Heart left ventricle (tissue), 16 donors: ENCODE data around the gene TMEM120B. TPM values are rescaled to one million over a fixed set of nuclear protein-coding genes. Genes with fewer than 3 reads are reported as not detected.
A peak's percentile ranks its signal among the peaks of the same experiment; 100 is the strongest.
"Not testable (repeated sequence)": the region's sequence is repeated elsewhere in the genome, so short reads cannot be mapped to it uniquely, and the experiment has no call there.

Experiments
- ATAC-seq, 4 donors: fragments of 200-7000 bp; cut with Tn5 transposase; one replicate each; pipeline ENCODE4 v1.9.1; 2020 to 2022; ENCODE audit warnings: moderate library complexity in 4 of 4, mild to moderate bottlenecking in 3 of 4, moderate number of reproducible peaks in 1 of 4
- DNase-seq, 5 donors: peaks; one replicate each; pipeline ENCODE4 v3.0.0-alpha.2; 2020
- H3K27ac ChIP-seq, 12 donors: fragments of 200-600 bp; sonication (generic) in 4 of 12; one replicate each; pipeline versions ENCODE4 v1.5.0 to v1.8.0; 2016 to 2022; ENCODE audit warnings: mild to moderate bottlenecking in 2 of 12
- H3K27me3 ChIP-seq, 9 donors: fragments of 200-600 bp; sonication (generic) in 2 of 9; one replicate each; pipeline versions ENCODE4 v1.5.1 to v1.8.0; 2016 to 2022; ENCODE audit warnings: mild to moderate bottlenecking in 3 of 9
- H3K36me3 ChIP-seq, 9 donors: fragments of 200-600 bp; sonication (generic) in 2 of 9; one replicate each; pipeline versions ENCODE4 v1.5.0 to v1.8.0; 2018 to 2022; ENCODE audit warnings: mild to moderate bottlenecking in 2 of 9
- H3K4me1 ChIP-seq, 12 donors: fragments of 200-600 bp; sonication (generic) in 4 of 12; one replicate each; pipeline versions ENCODE4 v1.5.0 to v1.8.0; 2016 to 2022; ENCODE audit warnings: mild to moderate bottlenecking in 3 of 12
- H3K4me3 ChIP-seq, 12 donors: fragments of 200-600 bp; sonication (generic) in 4 of 12; one replicate each; pipeline versions ENCODE4 v1.5.0 to v1.8.0; 2017 to 2022; ENCODE audit warnings: mild to moderate bottlenecking in 9 of 12, moderate library complexity in 4 of 12
- H3K9me3 ChIP-seq, 12 donors: fragments of 200-600 bp; sonication (generic) in 4 of 12; one replicate each; pipeline versions ENCODE4 v1.5.0 to v1.8.0; 2016 to 2022; ENCODE audit warnings: mild to moderate bottlenecking in 1 of 12
- POLR2A ChIP-seq, 2 donors: fragments of 450-650 bp; IDR thresholded peaks; one replicate each; pipeline ENCODE4 v1.6.1; 2017; ENCODE audit warnings: antibody characterized with exemption in 2 of 2, mild to moderate bottlenecking in 2 of 2, moderate library complexity in 2 of 2
- WGBS, 4 donors: extraction: QIAGEN DNeasy Blood & Tissue Kit in 2 of 4; methylation state at CpG; one replicate each; pipeline versions ENCODE4 v1.1.5 to v1.1.7; 2013 to 2018; 5-methylcytosine and 5-hydroxymethylcytosine counted together
- intact Hi-C, 10 donors: fragments of 100-400 bp; cut with DNase I; formaldehyde crosslinking; loops; one replicate each; pipeline versions ENCODE4 v1.11.1 to v1.14.2; 2022
- polyA plus RNA-seq, 2 donors: library from polyadenylated mRNA; stranded (reverse); fragments of 200-250 nt; gene quantifications; one replicate each; pipeline ENCODE4 v1.2.3, GENCODE V29; 2013
- total RNA-seq, 9 donors: library from RNA; depleted of rRNA in 2 of 9; stranded (reverse); fragments of >200 nt in 2 of 9; fragmentation: NEBNext Ultra II Directional in 3 of 9; extraction: Animal tissue kit (Norgen Biotek cat#: 25700) in 3 of 9; gene quantifications; one replicate each; pipeline versions ENCODE4 v1.1.0 to v1.2.4, GENCODE V29; 2016 to 2023
- TF ChIP-seq, protein P1 (sequence below), 12 donors: fragments of 200-600 bp; sonication (generic) in 4 of 12; IDR thresholded peaks; one replicate each; pipeline versions ENCODE4 v1.5.0 to v1.8.0; 2018 to 2022; ENCODE audit warnings: antibody characterized with exemption in 12 of 12, mild to moderate bottlenecking in 5 of 12
- donor health status: ischemic (EF 13 %, LVEDD 7.1; RV severe dilation, severe dysfunction).
- donor health status: healthy with polysubstance abuse.
- donor health status: DM: no; HTN: yes; CAD: no.
- donor health status: DM: no; HTN: no; CAD: no.
- donor health status: ischemic (EF 25% LVEDD 6.9; RV normal size, moderate dysfunction).
- donor health status: ischemic (EF 25% LVEDD 5.7; RV mildly dilated, moderate dysfunction).
- donor health status: healthy.
- donor health status: DM: yes; HTN: yes; CAD: no.
- donor health status: ischemic (EF 35%, LVEDD 5.7; RV mildly dilated, moderate dysfunction).
- donor health status: nonischemic (EF 11% LVEDD 7.7; RV severe dilation, severe dysfunction).
- donor health status: DM: yes; HTN: yes; CAD: no.
- donor health status: PGD.
- donor health status: ischemic (EF 29% LVEDD 5.4; RV normal size, mild dysfunction).
- donor health status: nonischemic (EF 23%, LVEDD 6.1; RV moderate dilation, normal function).

Gene TMEM120B
- total and polyA plus RNA-seq, 11 donors: 5.8 to 13.2 (median 7.6) TPM

DNA sequence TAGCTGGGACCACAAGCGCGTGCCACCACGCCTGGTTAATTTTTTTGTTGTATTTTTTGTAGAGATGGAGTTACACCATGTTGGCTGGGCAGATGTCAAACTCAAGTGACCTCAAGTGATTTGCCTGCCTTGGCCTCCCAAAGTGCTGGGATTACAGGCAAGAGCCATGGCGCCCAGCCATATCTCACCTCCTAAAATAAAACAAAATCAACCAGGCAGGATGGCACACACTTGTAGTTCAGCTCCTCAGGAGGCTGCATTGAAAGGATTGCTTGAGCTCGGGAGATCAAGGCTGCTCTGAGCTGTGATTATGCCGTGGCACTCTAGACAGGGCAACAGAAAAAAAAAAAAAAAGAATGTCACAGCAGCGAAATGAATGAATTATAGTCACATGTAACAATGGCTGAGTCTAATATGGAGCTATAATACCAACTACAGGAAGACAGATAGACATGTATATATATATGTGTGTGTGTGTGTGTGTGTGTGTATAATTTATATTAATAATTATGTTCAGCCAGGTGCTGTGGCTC is 19.3 kb upstream of the TMEM120B start:
- peaks cover 0 to 5% (median 0%) of the 10 kb centered on the region in 12 donors for H3K4me1 ChIP-seq
- H3K36me3 ChIP-seq: no peaks in the 10 kb centered on the region
- H3K4me3 ChIP-seq: no peak overlapping the region
- no peaks in the 10 kb centered on the region for H3K27me3 ChIP-seq
- H3K9me3 ChIP-seq: no peaks in the 10 kb centered on the region
- peak in 2 of 5 donors; percentile 52 to 71 for DNase-seq
- WGBS, 4 donors: 50 to 52% (median 51%) methylated on average over 7 of the region's 7 CpGs
- H3K27ac ChIP-seq: peak overlapping the region in 6 of 12 donors; percentile 5 to 37 (median 22)
- TF ChIP-seq, protein P1, sequence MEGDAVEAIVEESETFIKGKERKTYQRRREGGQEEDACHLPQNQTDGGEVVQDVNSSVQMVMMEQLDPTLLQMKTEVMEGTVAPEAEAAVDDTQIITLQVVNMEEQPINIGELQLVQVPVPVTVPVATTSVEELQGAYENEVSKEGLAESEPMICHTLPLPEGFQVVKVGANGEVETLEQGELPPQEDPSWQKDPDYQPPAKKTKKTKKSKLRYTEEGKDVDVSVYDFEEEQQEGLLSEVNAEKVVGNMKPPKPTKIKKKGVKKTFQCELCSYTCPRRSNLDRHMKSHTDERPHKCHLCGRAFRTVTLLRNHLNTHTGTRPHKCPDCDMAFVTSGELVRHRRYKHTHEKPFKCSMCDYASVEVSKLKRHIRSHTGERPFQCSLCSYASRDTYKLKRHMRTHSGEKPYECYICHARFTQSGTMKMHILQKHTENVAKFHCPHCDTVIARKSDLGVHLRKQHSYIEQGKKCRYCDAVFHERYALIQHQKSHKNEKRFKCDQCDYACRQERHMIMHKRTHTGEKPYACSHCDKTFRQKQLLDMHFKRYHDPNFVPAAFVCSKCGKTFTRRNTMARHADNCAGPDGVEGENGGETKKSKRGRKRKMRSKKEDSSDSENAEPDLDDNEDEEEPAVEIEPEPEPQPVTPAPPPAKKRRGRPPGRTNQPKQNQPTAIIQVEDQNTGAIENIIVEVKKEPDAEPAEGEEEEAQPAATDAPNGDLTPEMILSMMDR (IDR thresholded peaks at IDR 0.05): no peak
- TF ChIP-seq POLR2A (IDR thresholded peaks at IDR 0.05): no peak
- intact Hi-C loops: loop anchor here in 3 of 10 donors (5.0 to 10.0 kb wide), 2 partner anchors 99 to 192 kb away; partner anchors contain the start of genes PSMD9 (in 3 of the 3) and RHOF (in 1 of the 3)
- peak; percentile 25 to 73 (median 66) for ATAC-seq

DNA sequence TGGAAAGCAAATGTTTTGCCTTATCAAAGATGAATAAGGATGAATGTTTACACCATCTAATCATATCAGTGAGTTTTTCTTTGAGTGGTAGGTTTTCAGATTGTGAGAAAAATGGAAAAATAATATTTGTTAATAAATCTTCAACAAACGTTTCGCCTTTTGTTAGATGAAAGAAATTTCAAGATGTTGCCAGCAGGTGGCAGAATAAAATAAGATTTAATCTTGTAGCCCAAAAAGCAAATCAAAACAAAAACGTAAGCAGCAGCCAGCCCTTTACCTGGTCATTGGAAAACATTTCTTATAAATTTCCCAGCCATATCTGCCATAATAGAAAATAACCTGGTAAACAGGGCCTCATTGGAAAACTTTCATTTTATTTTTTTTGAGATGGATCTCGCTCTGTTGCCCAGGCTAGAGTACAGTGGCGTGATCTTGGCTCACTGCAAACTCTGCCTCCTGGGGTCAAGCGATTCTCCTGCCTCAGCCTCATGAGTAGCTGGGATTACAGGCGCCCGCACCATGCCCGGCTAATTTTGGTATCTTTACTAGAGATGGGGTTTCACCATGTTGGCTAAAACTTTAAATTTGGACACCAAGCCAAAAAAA is 15.4 kb upstream of the TMEM120B start:
- Histone ChIP-seq H3K9me3 (no peaks in the 10 kb centered on the region), H3K27me3 (no peaks in the 10 kb centered on the region), H3K27ac (no peak overlapping the region), H3K4me1 (peaks cover 0 to 5% (median 0%) of the 10 kb centered on the region in 12 donors), H3K36me3 (no peaks in the 10 kb centered on the region), H3K4me3 (no peak overlapping the region)
- no peak for ATAC-seq
- DNase-seq: no peak
- 40 to 44% (median 42%) methylated on average over 9 of the region's 9 CpGs for WGBS, 4 donors
- no peak for TF ChIP-seq POLR2A (IDR thresholded peaks at IDR 0.05)
- TF ChIP-seq, protein P1 (IDR thresholded peaks at IDR 0.05): peak; percentile 41 to 70 (median 60)
- intact Hi-C loops: loop anchor here (1.0 to 10.0 kb wide), 12 partner anchors 75 to 195 kb away; partner anchors contain the start of genes RHOF (in 6 of the 10) and PSMD9 (in 4 of the 10)

DNA sequence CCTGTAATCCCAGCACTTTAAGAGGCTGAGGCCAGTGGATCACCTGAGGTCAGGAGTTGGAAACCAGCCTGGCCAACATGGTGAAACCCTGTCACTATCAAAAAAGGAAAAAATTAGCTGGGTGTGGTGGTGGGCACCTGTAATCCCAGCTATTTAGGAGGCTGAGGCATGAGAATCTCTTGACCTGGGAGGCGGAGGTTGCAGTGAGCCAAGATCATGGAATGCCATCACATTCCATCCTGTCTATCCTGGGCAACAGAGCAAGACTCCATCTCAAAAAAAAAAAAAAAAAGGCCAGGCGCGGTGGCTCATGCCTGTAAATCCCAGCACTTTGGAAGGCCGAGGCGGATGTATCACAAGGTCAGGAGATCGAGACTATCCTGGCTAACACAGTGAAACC is 14.7 kb upstream of the TMEM120B start:
- not testable (repeated sequence) for H3K4me3 ChIP-seq, H3K27me3 ChIP-seq, DNase-seq, H3K36me3 ChIP-seq, H3K27ac ChIP-seq, ATAC-seq, H3K9me3 ChIP-seq, H3K4me1 ChIP-seq
- intact Hi-C loops: loop anchor here (1.0 to 10.0 kb wide), 12 partner anchors 74 to 194 kb away; partner anchors contain the start of genes RHOF (in 6 of the 10) and PSMD9 (in 4 of the 10)
- WGBS, 4 donors: 95 to 98% (median 96%) methylated on average over 6 of the region's 6 CpGs

DNA sequence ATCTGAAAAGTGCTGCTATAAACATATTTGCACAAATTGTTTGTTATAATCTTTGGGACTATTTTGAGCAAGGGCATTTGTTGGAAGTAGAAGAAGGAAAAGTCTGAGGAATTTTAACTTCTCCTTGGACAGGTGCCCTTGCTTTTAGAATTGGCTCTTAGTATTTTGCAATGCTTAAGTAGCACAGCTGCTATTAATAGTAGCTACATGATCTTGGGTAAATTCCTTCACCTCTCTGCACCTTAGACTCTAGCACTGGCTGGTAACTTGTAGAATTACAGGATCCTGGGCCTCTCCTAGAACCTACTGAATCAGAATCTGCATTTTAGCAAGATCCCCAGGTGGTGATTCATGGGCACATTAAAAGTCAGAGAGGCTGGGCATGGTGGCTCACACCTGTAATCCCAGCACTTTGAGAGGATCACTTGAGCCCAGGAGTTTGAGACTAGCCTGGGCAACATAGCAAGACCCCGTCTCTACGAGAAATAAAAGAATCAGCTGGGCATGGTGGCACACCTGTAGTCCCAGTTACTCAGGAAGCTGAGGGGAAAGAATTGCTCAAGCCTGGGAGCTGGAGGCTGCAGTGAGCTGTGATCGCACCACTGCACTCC is 10.8 kb upstream of the TMEM120B start:
- Histone ChIP-seq H3K4me3 (no peak overlapping the region), H3K9me3 (peaks cover 0 to 4% (median 0%) of the 10 kb centered on the region in 12 donors), H3K27ac (no peak overlapping the region), H3K27me3 (no peaks in the 10 kb centered on the region), H3K4me1 (peaks cover 0 to 5% (median 0%) of the 10 kb centered on the region in 12 donors), H3K36me3 (no peaks in the 10 kb centered on the region)
- 83 to 88% (median 86%) methylated on average over 3 of the region's 3 CpGs for WGBS, 4 donors
- ATAC-seq (no peak), DNase-seq (peak in 1 of 5 donors; percentile 2)
- TF ChIP-seq, protein P1 (IDR thresholded peaks at IDR 0.05): no peak
- TF ChIP-seq POLR2A (IDR thresholded peaks at IDR 0.05): no peak
- intact Hi-C loops: loop anchor here in 2 of 10 donors (2.0 to 5.0 kb wide), 2 partner anchors 71 to 73 kb away; no protein-coding TSS in a partner anchor
